Measurements from ENCODE around the gene DIPK1B.

Gene DIPK1B

DNA sequence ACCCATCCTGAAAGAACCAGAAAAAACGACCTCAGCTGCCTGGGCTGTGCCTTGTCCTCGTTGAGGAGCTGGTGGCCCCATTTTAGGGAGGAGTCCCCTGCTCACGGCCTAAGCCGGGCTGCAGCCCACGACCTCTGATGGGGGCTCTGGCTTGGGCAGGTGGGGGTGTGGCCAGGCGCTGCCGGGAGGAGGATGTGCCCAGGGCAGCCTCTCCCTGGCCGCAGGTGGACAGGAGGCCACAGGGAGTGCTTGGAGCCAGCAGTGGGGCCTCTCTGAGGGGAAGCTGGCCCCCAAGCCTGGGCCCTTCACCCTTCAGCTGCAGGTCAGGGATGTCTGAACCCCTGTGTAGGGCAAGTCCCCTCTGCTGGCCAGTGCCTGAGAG lies 2.5 kb downstream of the DIPK1B start:
- no peaks in the 10 kb centered on the region for H3K36me3 ChIP-seq (ENCODE audit: low read depth)
- no peaks in the 10 kb centered on the region for H3K4me1 ChIP-seq (ENCODE audit: insufficient read depth, poor library complexity, severe bottlenecking)
- peaks cover 12% of the 10 kb centered on the region for H3K27me3 ChIP-seq (ENCODE audit: insufficient read depth, poor library complexity, severe bottlenecking)
- no peak overlapping the region for H3K4me3 ChIP-seq (ENCODE audit: severe bottlenecking)
- no peak for ATAC-seq (ENCODE audit: low read depth)
- H3K27ac ChIP-seq (ENCODE audit: poor library complexity, severe bottlenecking): no peak overlapping the region
- no peaks in the 10 kb centered on the region for H3K9me3 ChIP-seq (ENCODE audit: severe bottlenecking)
- DNase-seq (ENCODE audit: low spot score): no peak
- TF ChIP-seq, protein P1, sequence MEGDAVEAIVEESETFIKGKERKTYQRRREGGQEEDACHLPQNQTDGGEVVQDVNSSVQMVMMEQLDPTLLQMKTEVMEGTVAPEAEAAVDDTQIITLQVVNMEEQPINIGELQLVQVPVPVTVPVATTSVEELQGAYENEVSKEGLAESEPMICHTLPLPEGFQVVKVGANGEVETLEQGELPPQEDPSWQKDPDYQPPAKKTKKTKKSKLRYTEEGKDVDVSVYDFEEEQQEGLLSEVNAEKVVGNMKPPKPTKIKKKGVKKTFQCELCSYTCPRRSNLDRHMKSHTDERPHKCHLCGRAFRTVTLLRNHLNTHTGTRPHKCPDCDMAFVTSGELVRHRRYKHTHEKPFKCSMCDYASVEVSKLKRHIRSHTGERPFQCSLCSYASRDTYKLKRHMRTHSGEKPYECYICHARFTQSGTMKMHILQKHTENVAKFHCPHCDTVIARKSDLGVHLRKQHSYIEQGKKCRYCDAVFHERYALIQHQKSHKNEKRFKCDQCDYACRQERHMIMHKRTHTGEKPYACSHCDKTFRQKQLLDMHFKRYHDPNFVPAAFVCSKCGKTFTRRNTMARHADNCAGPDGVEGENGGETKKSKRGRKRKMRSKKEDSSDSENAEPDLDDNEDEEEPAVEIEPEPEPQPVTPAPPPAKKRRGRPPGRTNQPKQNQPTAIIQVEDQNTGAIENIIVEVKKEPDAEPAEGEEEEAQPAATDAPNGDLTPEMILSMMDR (IDR thresholded peaks at IDR 0.05; ENCODE audit: poor library complexity, severe bottlenecking): no peak

- Histone ChIP-seq H3K27ac (ENCODE audit: poor library complexity, severe bottlenecking) (no peak overlapping the region), H3K4me3 (ENCODE audit: severe bottlenecking) (no peak overlapping the region), H3K9me3 (ENCODE audit: severe bottlenecking) (no peaks in the 10 kb centered on the region), H3K4me1 (ENCODE audit: insufficient read depth, poor library complexity, severe bottlenecking) (peaks cover 16% of the 10 kb centered on the region), H3K36me3 (ENCODE audit: low read depth) (peaks cover 5% of the 10 kb centered on the region; the same call in 1 of the 2 replicates), H3K27me3 (ENCODE audit: insufficient read depth, poor library complexity, severe bottlenecking) (peaks cover 6% of the 10 kb centered on the region)
- TF ChIP-seq, protein P1 (IDR thresholded peaks at IDR 0.05; ENCODE audit: poor library complexity, severe bottlenecking): no peak
- ATAC-seq (ENCODE audit: low read depth) (no peak), DNase-seq (ENCODE audit: low spot score) (no peak)
These were observed 5.0 kb downstream of the DIPK1B start for GRCh38 chr9:136717399-136717798.

DNA sequence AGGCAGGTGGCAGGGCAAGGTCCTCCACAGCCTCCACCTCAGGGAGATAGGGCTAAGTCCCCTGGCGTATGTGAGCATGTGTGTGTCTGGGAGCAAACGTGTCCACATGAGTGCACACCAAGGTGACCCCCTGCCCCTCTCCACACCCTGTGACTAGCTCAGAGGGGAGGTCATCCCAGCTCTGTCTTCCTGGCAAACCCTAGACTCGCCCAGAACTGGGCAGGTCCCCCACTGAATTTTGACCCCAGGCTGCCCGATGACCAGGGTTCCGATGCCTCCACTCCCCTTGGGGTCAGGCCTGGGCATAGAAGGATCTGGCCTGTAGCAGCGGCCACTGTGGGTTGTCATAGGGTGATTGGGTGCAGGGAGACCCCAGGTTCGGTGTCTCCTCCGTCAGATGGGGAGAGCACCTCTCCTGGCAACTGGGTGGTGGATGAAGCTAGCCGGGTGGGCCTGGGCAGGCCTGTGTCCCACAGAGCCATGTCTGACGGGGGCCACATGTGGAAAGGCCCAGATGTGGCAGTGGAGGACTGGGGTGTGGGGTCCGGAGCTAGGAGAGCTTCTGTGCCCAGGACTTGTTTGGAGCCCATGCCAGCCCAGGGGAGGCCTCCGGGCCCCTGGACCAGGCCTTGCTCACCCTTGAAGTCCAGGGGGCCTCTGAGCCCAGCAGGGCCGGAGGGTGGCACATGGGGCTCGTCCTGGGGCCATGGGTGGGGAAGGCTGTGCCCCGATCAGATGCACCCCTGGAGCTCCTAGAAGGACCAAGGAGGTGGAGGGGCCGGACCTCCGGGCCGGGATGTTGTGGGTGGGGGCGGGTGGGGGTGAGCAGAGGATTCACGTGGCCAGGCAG lies 6.2 kb downstream of the DIPK1B start:
- Histone ChIP-seq H3K9me3 (ENCODE audit: severe bottlenecking) (no peaks in the 10 kb centered on the region), H3K4me3 (ENCODE audit: severe bottlenecking) (no peak overlapping the region), H3K27ac (ENCODE audit: poor library complexity, severe bottlenecking) (no peak overlapping the region), H3K27me3 (ENCODE audit: insufficient read depth, poor library complexity, severe bottlenecking) (no peaks in the 10 kb centered on the region), H3K36me3 (ENCODE audit: low read depth) (peaks cover 10% of the 10 kb centered on the region), H3K4me1 (ENCODE audit: insufficient read depth, poor library complexity, severe bottlenecking) (peaks cover 16% of the 10 kb centered on the region)
- DNase-seq (ENCODE audit: low spot score): no peak
- TF ChIP-seq, protein P1 (IDR thresholded peaks at IDR 0.05; ENCODE audit: poor library complexity, severe bottlenecking): no peak
- ATAC-seq (ENCODE audit: low read depth): no peak

DNA sequence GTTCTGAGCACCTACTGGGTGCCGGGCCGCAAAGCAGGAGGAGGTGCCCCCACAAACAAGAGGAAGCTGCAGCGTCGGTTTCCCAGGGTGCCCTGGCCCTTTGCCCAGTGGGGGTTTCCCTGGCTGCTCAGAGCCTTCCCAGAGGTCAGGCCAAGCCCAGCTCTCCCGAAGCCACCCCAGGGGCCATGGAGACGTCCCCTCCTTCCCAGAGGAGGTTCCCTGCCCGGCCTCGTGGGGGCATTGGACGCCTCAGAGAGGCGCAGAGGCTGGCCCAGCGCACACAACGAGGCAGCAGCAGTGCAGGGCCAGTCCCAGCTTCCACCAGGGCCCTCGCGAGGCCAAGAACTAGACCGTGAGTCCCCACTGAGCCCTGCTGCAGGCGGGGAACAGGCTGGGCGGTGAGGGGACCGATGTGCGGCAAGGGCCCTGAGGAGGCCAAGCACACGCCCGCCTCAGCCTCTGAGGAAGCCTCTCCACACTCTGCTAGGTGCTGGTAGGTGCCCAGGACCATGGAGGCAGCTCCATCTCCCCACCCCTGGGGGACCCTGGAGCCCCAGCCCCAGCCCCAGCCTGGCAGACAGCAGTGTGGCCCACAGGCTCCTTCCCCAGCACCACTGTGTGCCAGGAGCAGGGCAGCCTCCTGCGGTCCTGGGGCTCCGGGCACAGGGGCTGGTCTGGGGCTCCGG lies 7.0 kb downstream of the DIPK1B start:
- H3K27me3 ChIP-seq (ENCODE audit: insufficient read depth, poor library complexity, severe bottlenecking): no peaks in the 10 kb centered on the region
- no peaks in the 10 kb centered on the region for H3K9me3 ChIP-seq (ENCODE audit: severe bottlenecking)
- H3K36me3 ChIP-seq (ENCODE audit: low read depth): peaks cover 18% of the 10 kb centered on the region
- no peak for DNase-seq (ENCODE audit: low spot score)
- no peak overlapping the region for H3K4me3 ChIP-seq (ENCODE audit: severe bottlenecking)
- H3K27ac ChIP-seq (ENCODE audit: poor library complexity, severe bottlenecking): no peak overlapping the region
- no peak for ATAC-seq (ENCODE audit: low read depth)
- TF ChIP-seq, protein P1 (IDR thresholded peaks at IDR 0.05; ENCODE audit: poor library complexity, severe bottlenecking): no peak
- H3K4me1 ChIP-seq (ENCODE audit: insufficient read depth, poor library complexity, severe bottlenecking): peaks cover 16% of the 10 kb centered on the region

All from RWPE2 (cell line).